Loucy (cell line): ENCODE results near the gene SH2D6.

ENCODE experiments used
- CTCF ChIP-seq: fragments of 200-600 bp; sonication (generic); conservative IDR thresholded peaks from 2 replicates; pipeline ENCODE4 v1.5.1; 2014; ENCODE audit warnings: mild to moderate bottlenecking, antibody characterized with exemption, low read length
- EZH2phosphoT487 ChIP-seq: fragments of 200-600 bp; IDR thresholded peaks from 2 replicates; pipeline ENCODE4 v1.6.1; 2018; ENCODE audit warnings: antibody characterized with exemption, mild to moderate bottlenecking, moderate library complexity, borderline replicate concordance

GRCh38 chr2:85452237-85452636 is 33.7 kb downstream of the SH2D6 start:
- no peak for TF ChIP-seq CTCF
- no peak for TF ChIP-seq EZH2phosphoT487
